Activated CD8-positive, alpha-beta memory T cell treated with anti-CD3 and anti-CD28 coated beads for 48 hours (primary cell): ENCODE results near the gene PPM1F.
"Not testable (repeated sequence)": the region's sequence is repeated elsewhere in the genome, so short reads cannot be mapped to it uniquely, and the experiment has no call there.

Source experiments
- DNase-seq, 3 experiments: peaks; one replicate each; pipeline ENCODE4 v3.0.0-alpha.2; 2020; ENCODE audit warnings: low read depth in 2 of 3, low spot score in 2 of 3

PPM1F gene

DNA sequence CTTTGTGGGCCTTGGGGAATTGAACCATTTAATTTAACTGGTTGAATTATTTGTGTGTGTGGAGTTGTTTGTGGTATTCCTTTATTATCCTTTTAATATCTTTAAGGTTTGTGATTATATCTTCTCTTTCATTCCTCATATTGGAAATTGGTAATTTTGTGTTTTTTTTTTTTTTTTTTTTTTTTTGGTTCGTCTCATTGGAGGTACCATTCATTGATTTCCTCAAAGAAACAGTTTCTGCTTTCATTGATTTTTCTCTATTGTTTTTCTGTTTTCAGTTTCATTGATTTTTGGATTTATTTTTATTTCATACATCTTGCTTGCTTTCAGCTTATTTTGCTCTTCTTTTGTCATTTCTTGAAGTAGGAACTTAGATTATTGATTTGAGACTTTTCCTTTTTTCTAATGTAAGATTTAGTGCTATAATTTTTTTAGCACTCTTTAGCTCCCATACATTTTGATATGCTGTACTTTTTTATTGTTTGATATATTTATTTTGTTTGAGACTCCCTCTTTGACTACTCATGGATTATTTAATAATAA is 54.2 kb downstream of the PPM1F start:
- no peak for DNase-seq

GRCh38 chr22:21896951-21897513 is 55.6 kb downstream of the PPM1F start:
- DNase-seq = no peak

- DNase-seq = not testable (repeated sequence)
These were observed 56.4 kb downstream of the PPM1F start for GRCh38 chr22:21896275-21896674.

- no peak for DNase-seq
These were observed 57.8 kb downstream of the PPM1F start for GRCh38 chr22:21894799-21895198.

DNA sequence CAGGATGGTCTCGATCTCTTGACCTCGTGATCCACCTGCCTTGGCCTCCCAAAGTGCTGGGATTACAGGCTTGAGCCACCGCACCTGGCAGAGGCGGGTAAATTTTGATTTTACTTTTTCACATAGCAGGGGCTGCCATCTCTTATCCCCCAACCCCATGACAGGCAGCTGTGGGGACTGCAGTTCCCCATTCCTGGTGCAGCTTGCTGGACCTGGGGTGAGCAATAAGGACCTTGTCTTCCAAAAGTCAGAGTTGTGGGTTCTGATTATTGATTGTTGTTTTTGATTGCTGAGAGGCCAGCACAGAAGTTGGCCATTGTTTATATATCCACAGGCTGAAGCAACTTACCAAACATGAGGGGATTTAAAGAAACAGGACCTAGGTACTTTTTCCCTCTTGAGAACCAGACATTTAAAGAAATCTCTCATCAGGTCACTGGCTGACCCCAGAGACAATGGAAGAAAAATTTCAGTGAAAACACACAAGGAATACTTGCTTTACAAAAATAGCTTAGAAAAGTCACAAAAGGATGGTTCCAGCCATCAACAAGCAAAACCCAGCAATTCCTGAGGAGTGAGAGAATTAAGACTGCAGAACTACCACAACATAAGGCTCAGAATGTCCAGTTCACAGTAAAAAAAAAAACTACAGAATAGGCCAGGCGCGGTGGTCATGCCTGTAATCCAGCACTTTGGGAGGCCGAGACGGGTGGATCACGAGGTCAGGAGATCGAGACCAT is 63.2 kb downstream of the PPM1F start:
- DNase-seq = no peak

DNA sequence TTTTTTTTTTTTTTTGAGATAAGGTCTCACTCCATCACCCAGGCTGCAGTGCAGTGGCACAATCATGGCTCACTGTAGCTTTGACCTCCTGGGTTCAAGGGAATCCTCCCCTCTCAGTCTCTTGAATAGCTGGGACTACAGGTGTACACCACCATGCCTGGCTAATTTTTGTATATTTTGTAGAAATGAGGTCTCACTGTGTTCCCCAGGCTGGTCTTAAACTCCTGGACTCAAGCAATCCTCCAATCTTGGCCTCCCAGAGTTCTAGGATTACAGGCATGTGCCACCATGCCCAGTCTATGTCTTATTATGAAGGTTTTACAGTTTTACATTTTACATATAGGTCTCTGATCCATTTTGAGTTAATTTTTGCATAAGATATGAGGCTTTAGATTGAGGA is 64.8 kb downstream of the PPM1F start:
- no peak for DNase-seq

DNA sequence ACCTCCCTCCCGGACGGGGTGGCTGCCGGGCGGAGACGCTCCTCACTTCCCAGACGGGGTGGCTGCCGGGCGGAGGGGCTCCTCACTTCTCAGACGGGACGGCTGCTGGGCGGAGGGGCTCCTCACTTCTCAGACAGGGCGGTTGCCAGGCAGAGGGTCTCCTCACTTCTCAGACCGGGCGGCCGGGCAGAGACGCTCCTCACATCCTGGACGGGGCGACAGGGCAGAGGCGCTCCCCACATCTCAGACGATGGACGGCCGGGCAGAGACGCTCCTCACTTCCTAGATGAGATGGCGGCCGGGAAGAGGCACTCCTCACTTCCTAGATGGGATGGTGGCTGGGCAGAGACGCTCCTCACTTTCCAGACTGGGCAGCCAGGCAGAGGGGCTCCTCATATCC is 68.7 kb downstream of the PPM1F start:
- not testable (repeated sequence) for DNase-seq

GRCh38 chr22:21882754-21883333 is 69.8 kb downstream of the PPM1F start:
- not testable (repeated sequence) for DNase-seq

DNA sequence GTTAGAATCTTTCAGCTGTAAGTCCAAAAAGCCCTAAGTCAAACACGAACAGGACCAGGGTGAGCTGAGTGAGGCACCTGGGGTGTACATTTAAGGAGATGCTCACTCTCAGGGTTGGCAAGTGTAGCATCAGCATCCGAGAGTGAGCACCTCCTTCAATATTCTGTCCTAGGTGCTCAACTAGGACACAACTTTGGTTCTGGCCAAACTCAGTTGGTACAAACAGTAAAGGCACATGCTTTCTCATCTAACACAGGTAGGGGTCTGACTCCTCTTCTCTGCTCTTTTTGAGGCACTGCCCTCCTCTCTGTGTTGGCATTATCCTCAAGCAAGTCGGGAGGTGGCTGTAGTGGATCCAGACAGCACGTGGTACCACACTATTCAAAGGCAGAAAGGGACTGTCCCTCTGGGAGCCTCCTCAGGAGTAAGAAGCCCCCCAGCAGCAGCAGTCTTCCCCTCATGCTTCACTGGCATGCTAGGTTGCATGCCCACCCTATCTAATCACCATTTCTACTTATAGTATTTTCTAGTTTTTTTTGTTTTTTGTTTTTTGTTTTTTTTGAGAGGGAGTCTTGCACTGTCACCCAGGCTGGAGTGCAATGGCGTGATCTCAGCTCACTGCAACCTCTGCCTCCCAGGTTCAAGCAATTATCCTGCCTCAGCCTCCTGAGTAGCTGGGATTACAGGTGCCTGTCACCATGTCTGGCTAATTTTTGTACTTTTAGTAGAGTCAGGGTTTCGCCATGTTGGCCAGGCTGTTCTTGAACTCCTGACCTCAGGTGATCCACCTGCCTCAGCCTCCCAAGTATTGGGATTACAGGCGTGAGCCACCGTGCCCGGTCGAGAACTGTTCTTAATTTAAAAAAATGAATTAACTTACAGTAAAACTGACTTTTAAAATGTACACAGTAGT is 70.6 kb downstream of the PPM1F start:
- no peak for DNase-seq

GRCh38 chr22:21876486-21877176 is 76.0 kb downstream of the PPM1F start:
- DNase-seq = peak in 2 of 3 experiments; percentile 11 to 18

GRCh38 chr22:21874953-21875352 is 77.7 kb downstream of the PPM1F start:
- DNase-seq = not testable (repeated sequence)

DNA sequence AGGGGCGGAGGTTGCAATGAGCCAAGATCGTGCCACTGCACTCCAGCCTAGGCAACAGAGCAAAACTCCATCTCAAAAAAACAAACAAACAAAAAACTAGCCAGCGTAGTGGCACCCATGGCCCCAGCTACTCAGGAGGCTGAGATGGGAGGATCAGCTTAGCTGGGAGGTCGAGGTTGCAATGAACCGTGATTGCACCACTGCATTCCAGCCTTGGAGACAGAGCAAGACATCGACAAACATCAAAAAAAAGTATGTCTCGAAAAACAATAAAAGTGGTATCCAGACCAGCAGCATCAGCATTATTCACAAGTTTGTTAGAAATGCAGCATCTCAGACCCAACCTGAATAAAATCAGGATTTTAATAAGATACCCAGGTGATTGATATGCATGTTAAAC is 79.0 kb downstream of the PPM1F start:
- DNase-seq = no peak

- not testable (repeated sequence) for DNase-seq
These were observed 79.9 kb downstream of the PPM1F start for GRCh38 chr22:21872741-21873140.
